Testis (tissue), 2 donors: ENCODE data around the gene HSPA4.

ENCODE experiments used
- POLR2A ChIP-seq: fragments of 450-650 bp; IDR thresholded peaks from one replicate; pipeline ENCODE4 v1.6.1; 2017; ENCODE audit warnings: antibody characterized with exemption, mild to moderate bottlenecking, moderate library complexity
- TF ChIP-seq, protein P1 (sequence below), 3 experiments: fragments of 450-650 bp in 2 of 3; fragments of 200-600 bp in 1 of 3; sonication (generic) in 1 of 3; IDR thresholded peaks; one replicate each; pipeline ENCODE4 v1.5.1; 2016 to 2019; ENCODE audit warnings: antibody characterized with exemption in 3 of 3, mild to moderate bottlenecking in 2 of 3, moderate library complexity in 1 of 3

DNA sequence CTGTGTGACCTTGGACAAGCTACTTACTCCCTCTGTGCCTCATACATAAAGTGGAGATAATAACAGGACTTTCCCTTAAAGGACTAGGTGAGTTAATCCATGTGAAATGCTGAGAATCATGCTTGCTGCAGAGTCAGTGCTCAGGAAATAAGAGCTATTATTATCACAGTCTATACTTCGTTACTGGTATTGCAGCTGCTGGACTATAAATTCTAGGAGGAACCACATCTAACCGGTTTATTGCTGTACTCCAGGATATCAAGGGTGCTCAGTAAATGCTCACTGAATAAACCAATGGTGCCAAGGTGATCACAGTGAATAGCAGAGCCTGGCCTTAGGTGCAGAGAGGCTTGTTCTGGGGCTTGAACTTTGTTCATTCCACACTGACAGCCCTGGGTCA lies 69.3 kb downstream of the HSPA4 start:
- TF ChIP-seq, protein P1, sequence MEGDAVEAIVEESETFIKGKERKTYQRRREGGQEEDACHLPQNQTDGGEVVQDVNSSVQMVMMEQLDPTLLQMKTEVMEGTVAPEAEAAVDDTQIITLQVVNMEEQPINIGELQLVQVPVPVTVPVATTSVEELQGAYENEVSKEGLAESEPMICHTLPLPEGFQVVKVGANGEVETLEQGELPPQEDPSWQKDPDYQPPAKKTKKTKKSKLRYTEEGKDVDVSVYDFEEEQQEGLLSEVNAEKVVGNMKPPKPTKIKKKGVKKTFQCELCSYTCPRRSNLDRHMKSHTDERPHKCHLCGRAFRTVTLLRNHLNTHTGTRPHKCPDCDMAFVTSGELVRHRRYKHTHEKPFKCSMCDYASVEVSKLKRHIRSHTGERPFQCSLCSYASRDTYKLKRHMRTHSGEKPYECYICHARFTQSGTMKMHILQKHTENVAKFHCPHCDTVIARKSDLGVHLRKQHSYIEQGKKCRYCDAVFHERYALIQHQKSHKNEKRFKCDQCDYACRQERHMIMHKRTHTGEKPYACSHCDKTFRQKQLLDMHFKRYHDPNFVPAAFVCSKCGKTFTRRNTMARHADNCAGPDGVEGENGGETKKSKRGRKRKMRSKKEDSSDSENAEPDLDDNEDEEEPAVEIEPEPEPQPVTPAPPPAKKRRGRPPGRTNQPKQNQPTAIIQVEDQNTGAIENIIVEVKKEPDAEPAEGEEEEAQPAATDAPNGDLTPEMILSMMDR (IDR thresholded peaks at IDR 0.05), result no peak
- TF ChIP-seq POLR2A, result no peak
